IPS DF 19.7 (cell line): ENCODE measurements around the gene UCP3.

Source experiments
- DNase-seq: peaks from one replicate; pipeline ENCODE4 v3.0.0-alpha.2; 2013; ENCODE audit warnings: low read depth, low spot score

UCP3 gene

DNA sequence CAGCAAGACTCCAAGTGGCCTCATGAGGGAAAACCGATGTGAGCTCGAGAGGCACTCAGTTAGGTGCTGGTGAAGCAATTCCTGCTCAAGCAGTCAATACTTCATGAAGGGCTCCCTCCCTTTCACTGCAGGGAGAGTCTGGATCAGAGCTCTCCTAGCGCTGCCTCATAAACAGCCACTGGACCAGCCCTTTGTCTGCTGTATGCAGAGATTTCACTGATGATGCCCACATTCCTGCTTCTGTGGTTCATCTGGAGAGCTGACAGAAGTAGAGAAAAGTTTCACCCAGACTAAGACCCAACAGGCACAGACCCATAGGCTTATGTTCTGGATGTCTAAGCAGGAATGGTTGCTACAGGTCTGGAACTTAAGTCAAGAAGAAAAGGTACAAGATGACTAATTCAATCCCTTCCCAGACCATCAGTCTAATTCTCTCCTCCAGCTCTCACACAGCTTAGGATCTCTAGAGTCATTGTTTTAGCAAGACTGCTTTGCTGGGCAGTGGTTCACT lies 30.3 kb downstream of the UCP3 start:
- DNase-seq = no peak

DNA sequence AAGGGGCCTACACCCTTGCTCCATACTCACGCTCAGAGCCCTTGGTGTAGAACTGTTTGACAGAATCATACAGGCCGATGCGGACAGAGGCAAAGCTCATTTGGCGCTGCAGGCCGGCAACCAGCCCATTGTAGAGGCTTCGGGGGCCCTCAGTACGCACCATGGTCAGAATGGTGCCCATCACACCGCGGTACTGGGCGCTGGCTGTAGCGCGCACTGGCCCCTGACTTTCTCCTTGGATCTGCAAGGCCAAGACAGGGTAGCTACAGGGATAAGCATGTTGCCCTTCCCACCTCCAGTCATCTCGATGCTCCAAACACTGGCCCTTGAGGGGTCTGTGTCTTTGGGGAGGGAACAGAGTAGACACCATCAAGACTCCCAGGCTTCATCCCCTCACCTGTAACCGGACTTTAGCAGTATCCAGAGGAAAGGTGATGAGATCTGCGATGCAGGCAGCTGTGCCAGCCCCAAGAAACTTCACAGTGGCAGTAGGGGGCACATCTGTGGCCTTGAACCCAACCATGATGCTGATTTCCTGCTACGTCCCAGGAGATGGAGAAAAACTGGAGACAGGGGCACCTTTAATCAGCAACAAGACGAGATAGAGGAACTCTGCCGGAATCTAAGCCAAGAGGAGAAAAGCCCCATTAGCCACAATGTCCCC lies 30.9 kb downstream of the UCP3 start:
- DNase-seq = no peak

DNA sequence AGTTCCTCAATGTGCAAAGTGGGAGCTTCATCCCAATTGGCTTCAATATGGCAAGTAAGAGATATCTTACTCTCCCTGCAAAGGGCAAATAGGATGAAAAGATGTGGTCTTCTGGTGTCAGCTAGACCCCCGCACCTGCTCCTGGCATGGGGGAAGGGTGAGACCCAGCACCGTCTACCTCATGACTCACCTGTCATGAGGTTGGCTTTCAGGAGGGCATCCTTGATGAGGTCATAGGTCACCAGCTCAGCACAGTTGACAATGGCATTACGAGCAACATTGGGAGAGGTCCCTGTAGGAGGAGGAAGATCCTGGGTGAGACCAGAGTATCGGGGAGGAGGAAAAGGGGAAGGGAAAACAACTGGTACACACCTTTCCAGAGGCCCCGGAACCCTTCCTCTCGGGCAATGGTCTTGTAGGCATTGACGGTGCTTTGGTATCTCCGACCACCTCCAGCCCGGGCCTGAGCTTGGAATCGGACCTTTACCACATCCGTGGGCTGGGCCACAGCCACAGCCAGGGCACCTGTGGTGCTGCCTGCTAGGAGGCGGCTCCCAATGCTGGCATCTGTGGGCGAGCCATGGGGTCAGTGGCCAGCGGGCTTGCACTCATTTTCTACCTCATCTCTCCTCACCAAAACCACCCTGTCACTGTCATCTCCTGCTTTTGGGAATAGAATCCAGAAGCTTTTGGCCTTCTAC lies 32.3 kb downstream of the UCP3 start:
- DNase-seq = no peak

DNA sequence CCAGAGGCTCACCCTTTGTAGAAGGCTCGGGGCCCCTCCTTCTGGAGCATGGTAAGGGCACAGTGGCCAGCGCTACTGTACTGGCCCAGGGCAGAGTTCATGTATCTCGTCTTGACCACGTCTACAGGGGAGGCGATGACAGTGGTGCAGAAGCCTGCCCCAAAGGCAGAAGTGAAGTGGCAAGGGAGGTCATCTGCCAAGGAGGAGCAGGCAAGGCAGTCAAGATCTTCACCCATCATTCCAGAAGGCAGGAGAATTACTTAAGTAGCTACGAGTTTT lies 33.5 kb downstream of the UCP3 start:
- no peak for DNase-seq

DNA sequence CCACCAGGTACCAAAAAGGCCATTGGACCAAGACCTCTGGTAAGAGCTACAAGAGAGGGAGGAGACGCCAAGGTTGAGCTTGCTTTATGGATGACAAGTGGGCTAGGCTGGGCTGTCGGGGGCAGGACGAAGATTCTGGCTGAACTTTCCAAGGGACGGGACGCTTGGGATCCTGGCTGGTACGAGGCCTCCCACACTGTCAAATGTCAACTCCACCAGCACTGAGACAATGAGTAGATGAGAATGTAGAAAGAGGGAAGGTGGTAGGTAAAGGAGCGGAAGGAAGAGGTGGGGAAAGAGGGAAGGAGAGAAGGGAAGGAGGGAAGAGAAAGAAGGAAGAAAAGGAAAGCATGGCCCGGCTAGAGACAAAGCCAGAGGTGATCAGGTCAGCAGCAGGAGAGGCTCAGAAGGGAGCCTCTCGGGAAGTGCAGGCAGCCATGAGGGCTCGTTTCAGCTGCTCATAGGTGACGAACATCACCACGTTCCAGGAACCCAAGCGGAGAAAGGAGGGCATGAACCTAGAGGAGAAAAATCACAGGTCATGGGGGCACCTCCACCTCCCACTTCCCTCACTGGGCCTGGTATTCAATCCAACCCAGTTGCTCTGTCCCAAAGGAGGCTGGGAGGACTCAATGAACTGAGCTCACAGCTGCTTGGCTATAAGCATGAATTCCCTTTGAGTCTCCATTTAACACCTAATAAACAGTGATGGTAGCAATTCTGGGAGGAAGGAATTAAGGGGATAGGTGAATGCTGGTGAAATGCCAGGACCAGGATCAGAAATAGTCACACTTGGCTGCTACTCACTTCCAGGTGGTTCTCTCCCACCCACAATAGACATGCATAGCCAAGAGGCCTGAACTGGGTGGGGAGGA lies 34.0 kb downstream of the UCP3 start:
- no peak for DNase-seq

DNA sequence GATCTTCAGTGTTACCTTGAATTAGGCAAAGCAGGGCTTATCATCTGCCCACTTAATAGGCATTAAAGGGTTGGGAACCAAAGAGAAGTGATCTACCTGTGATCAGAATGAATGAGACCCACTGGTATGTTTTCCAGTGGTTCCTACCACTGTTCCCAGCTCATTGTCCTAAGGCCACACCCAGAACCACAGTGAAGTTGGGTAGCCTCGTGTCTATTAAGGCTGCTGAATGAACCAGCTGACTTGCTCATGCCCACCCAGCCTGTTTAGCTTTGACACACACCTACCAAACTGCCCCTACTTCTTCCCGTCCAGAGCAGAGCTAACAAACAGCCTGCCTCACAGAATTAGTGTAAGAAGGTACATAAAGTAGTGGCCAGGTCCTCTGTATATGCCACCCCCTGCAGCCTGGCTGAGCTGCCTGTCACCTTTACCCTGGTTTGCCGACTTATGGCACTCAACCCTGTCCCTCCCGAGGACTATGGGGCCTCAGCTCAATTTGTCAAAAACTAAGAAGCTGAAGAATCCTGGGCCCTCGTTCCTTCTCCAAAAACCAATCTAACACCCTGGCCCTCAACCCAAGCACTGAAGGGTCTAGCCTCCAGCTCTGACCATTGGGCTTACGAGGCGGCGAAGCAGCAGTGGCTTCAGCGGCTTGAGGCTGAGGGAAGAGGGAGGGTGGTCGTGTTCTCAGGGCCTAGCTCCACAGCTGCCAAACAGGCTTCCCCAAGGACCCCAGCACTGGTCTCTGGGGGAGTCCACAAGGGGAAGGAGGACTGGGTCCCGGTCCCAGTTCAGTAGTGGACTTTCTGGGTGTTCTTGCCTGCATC lies 36.0 kb downstream of the UCP3 start:
- no peak for DNase-seq

DNA sequence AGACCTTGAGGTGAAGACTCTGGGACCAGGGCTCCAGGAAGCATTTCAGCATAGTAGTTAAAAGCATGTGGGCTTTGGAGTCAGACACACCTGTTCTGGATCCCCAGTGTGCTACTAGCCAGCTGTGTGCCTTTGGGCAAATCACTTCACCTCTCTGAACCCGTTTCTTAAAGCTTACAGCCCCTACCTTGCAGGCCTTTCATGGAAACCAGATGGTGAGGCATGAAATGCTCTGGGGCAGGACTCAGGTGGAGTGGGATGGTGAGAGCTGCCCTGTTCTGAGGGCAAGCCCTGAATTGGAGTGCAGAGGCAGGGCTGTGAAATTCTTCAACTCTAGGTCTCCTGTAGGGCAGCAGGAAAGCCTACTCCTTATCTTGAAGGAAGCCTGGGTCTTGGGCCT lies 36.7 kb downstream of the UCP3 start:
- DNase-seq = no peak

DNA sequence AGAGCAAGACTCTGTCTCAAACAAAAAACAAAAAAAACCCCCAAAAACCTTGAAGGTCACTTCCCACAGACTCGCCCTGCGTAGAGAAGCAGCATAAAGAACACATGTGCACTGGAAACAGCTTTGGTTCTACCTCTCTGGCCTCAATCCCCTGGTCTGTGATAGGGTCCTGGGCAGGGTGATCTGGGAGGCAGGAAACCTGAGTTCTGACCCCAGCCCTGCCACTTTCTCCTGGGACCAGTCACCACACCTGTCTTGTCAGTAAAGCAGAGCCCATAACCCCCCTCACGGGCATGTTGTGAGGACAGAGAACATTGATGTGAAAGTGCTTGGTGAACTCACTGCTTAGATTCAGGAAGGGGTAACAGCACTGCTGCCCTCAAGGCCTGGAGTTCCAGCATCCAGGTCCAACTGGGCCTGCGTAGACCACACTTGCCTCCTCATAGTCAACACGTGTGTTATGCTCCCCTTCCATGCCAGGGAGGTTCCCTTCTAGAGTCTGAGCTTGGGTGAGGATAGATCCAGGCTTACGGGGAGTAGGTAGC lies 37.6 kb downstream of the UCP3 start:
- DNase-seq = no peak

DNA sequence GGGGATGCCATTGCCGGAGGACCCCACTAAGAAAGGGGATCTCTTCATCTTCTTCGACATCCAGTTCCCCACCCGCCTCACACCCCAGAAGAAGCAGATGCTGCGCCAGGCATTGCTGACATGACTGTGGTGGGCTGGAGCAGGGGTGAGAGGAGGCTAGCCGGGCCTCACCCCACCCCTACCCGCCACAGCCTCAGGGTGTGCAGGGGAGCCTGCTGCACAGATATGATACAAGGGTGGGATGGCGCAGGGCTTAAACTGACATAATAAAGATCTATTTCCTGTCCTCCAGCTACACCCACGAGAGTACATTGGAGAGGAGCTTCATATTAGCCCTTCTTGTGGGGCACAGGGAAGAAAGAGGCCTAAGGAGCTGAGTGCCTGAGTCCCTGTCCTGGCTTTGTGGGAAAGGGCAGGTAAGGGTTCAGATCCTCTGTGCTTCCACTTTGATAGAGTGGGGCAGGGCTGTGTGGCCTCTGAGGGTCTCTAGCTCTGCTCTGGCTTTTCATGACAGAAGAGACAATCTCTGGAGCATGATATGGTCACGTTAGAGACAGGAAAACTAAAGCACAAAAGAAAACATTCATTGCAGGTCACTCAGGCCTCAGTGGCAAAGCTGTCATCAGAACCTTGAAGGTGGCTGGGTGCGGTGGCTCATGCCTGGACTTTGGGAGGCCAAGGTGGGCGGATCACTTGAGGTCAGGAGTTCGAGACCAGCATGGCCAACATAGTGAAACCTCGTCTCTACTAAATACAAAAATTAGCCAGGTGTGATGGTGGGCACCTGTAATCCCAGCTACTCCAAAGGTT lies 38.7 kb downstream of the UCP3 start:
- no peak for DNase-seq

DNA sequence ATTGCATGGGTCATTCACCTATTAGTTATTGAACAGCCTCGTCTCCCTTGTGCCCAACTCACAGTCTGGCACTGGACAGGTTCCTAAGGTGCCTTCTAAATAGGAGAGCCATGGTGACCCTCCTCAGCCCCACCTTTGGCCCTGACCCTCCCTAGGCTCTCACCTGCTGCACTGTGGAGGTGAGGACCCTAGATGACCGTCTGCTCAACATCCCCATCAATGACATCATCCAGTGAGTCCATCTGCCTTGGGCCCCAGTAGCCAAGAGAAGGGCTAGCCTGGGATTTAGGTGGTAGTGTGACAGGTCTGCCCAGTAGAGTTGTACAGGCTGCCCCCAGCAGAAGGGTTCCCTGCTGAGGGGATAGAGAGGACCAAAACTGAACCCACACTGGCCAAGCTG lies 39.8 kb downstream of the UCP3 start:
- DNase-seq = no peak

DNA sequence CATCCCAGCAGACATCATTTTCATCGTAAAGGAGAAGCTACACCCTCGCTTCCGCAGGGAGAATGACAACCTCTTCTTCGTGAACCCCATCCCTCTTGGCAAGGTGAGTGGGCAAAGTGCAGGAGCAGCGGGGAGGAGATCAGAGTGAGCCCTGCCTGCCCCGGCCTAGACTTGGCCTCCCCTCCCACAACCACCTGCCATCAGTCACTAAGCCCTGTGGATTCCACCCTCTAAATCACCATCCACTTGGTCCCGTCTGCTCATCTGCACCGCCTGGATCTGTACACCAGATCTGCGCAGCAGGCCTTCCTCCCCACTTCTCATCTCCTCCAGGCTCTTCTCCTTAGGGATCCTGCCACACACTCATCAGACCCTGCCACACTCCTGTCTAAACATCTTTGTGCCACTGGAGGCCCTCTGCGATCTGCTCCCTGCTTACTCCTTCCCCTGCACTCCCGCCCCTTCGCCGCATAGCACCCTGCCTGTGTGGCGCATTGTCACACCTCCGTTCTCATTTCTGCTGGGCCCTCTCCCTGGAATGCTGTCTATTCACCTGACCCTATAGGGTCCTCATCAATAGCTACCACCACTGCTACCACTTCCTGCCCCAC lies 40.4 kb downstream of the UCP3 start:
- no peak for DNase-seq

DNA sequence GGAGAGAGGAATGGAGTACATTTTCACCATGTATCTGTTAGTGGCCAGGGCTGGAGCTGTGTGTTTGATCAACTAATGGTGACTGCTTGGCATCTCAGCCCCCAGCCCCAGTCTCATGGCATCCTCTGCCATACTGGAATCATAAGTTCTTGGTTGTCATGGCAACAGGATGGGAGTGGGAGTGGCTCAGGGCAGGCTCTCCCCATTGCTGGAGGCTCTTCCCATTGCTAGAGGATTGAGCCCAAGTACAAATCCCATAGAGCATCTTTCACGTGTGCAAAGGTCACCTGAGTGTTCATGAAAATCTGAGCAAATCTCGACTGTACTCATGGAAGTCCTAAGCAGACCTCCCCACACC lies 43.1 kb downstream of the UCP3 start:
- no peak for DNase-seq

DNA sequence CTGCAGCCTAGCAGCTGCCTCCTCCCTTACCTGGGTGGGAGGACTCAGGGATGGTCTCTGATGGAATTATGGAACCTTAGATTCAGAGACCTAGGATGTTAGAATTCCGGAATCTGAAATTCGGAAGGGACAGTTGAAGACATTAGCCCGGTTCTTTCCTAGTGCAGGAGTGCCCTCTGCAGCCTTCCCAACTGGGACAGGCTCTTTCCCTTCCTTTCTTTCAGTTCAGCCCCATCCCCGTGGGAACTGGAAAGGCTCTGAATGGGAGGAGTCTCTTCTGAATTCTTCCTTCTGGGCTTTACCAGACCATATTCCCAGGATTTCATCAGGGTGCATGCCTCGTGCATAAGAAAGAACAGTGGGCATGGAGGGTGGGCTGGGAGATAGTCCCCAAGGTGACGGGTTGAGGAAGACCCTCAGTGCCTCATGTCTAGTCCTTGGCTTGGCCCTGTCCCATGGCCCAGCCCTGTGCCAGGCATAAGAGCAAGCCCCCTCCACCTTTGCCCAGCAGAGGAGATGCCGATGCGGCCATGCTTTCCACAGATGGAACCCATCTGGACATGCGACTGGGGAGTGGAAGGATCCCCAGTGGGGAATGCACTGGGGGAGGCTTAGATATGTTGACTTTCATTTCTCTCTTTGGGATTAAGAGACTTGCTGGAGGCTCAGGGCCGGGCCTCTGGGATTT lies 43.7 kb downstream of the UCP3 start:
- DNase-seq = no peak

DNA sequence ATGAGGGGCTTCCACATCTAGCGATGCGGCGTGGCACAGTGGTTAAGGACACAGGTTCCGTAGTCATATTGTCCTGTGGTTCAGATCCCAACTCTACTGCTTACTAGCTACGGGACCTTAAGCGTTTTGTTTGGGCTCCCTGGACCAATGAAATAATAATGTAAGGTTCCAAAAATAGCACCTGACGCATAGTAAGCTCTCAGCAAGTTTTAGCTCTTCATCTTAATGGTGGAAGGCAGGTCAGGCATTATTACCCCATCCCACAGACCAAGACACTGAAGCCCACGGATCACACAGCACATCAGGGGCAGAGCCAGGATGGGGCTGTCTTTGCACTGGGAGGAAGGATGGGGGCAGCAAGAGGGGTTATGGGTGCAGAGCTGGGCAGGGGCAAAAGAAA lies 45.0 kb downstream of the UCP3 start:
- DNase-seq = no peak

DNA sequence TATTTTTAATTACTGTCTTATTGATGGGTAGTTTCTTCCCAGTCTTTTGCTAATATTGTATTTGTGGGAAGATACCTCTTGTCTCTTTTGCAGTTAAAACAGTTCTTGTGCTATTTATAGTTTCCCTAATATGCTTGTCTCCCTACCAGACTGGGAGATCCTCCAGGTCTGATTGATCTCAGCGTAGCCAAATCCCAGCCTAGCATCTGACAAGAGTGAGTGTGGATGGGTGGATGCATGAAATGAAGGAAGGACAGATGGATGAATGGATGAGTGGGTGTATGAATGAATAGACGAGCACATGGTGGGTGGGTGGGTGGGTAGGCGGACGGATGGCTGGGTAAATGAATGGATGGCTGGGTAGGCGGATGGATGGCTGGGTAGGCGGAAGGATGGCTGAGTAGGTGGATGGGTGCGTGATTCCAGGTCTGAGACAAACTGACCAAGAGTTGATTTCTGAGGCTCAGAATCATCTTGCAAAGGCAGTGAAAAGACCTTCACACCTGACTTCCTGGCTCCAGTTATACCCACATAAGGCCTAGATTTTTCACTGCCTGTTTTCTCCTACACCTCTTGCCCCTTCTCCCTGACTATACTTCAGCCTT lies 46.7 kb downstream of the UCP3 start:
- DNase-seq = no peak

DNA sequence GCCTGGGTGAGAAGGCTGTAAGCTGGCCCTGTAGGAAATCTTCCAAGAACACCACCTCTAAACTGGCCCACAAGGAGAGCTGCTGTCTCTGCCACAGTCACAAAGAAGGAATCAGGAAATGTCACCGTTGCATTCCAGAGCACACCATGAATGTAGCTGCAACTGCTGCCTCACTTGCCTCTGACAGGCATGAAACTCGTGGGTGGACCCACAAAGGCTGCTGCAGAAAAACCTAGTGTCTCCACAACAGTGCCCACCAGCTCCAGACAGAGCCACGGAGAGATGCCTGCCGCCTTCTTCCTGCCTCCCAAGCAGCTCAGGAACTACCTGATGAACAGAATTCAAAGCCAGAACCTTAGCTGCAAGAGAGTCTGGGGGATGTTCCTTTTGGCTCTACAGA lies 47.6 kb downstream of the UCP3 start:
- no peak for DNase-seq

DNA sequence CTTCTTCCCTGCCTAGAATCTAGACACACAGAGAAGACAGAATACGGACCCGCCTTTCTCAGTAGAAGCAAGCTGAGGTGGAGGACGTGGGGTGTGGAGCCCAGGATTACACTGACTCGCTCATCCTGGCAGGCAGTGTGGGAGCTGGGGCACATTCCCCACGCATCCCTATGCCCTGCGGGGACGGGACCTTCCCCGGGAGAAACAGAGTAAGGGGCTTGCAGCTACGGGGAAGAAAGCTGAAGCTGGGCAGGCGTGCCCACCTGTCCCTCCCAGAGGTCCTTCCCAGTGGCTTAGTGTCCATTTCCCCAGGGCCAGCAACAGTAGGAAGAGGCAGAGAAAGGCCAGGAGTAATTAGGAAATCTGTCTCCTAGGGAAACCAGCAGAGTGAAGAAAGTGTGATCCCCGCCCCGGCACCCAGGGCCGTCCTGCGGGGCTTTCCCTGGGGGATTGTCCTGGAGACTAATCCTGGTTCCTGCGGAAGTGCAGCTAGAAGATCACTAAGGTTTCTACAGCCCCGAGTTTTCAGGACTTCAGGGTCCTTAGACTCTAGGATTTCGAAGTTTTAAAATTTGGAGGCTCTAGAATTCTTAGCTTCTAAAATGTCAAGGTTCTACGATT lies 50.3 kb downstream of the UCP3 start:
- DNase-seq = no peak

DNA sequence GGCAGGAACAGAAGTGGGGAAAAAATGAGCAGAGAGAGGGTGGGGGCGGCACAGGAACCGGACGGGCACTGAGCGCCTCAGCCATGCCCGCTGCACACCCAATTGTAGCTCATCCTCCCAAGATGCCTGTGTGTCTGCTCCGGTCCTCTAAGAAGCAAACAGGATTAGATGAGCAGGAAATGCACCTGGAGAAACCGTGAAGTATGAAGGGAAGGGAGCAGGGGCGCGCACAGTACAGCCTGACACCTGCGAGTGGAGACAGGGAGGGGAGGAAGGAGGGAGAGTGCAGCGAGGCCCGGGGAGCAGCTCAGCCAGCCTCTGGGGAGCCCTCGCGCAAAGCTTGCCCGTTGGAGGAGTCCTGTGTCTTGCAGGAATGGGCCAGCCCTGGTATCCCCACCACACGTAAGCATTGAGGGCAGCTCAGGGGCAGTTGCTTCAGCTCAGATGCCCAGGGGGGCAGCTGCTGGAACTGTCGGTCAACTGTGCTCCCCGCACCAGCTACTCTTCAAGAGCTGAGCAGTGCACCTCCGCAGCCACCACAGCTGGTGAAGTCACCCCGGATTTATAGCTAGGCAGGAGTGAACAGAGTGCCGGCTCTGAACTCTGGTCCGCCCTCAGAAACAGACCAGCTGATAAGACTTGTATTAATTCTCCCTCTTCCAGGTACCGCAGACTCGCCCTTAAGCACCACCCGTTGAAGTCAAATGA lies 51.1 kb downstream of the UCP3 start:
- DNase-seq = no peak
